ENCODE measurements around the gene SESN2. TPM values are rescaled to one million over a fixed set of nuclear protein-coding genes. Genes with fewer than 3 reads are reported as not detected.

Gene SESN2
- total and polyA plus RNA-seq, 10 of the 15 experiments (the other 5 are each of a cell fraction or from before 2014, with no cell fraction given), result 1.5 to 40.9 (median 17.8) TPM

DNA sequence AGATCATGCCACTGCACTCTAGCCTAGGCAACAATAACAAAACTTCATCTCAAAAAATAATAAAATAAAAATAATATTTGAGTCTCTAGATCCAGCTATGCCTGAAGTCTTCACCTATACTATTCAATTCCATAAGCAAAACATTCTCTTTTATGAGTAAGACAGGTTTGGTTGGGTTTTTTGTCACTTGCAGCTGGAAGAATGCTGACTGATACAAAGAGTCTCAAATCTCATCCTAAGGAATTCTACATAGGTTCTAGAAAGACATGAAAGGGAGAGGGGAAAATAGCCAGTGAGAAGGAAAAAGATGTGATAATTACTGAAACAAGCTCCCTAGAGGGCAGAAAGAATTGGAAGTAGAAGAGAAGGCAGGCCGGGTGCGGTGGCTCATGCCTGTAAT is 39.1 kb downstream of the SESN2 start (continued):
- TF ChIP-seq NFYA (IDR thresholded peaks at IDR 0.05; ENCODE audit: borderline replicate concordance, low read depth, low read length) (no peak), REST (IDR thresholded peaks at IDR 0.05; ENCODE audit: low read depth, low read length) (no peak), CEBPB (IDR thresholded peaks at IDR 0.05; ENCODE audit: borderline replicate concordance in 1 of 2, low read depth in 2 of 2, low read length in 2 of 2) (no peak), IKZF2 (IDR thresholded peaks at IDR 0.05) (no peak)

DNA sequence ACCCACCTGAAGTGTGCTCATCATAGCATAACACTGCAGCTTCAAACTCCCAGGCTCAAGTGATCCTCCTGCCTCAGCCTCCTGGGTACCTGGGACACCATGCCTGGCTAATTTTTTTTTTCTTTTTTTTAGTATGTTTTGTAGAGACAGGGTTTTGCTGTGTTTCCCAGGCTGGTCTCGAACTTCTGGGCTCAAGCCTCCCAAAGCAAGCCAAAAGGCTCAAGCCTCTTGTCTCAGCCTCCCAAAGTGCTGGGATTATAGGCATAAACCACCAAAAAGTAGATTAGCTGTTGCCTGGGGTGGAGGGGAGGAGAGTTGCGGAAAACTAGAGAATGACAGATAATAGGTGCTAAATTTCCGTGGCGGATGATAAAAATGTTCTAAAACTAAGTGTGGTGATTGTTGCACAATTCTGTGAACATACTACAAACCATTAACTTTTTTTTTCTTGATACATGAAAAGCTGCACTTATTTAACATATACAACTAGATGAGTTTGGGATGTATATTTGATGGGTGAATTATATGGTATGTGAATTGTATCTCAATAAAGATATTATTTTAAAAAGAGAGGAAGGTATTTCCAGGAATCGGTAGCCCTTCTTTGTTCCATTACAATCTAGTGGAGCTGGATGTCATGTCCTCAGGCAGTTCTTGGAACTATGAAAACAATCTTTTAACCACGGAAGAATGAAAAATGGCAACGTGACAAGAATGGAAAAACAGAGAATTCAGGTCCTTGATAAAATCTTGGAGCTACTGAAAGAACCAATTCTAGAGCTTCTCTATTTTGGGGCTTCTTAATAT is 42.3 kb downstream of the SESN2 start:
- SMC1A ChIA-PET (ENCODE audit: uncharacterized antibody, unreplicated experiment), result interaction anchor here (1.5 kb wide), 1 partner anchor 10 kb away, joined by 5 read pairs; no protein-coding TSS in a partner anchor
- POLR2A ChIA-PET, result no interaction called here
- H3K9ac ChIP-seq (ENCODE audit: control insufficient read depth, insufficient read depth, low read length), result no peak overlapping the region

More for the DNA sequence above, 42.3 kb downstream of the SESN2 start:
- no peak overlapping the region for H3K4me2 ChIP-seq (ENCODE audit: control insufficient read depth, insufficient read depth)
- ATAC-seq (no peak), DNase-seq (ENCODE audit: low read depth, low spot score) (no peak), FAIRE-seq (no peak)
- CTCF ChIA-PET, result interaction anchor here (1.5 to 1.7 kb wide), 2 partner anchors 15 to 58 kb away, joined by 5 to 6 read pairs; no protein-coding TSS in a partner anchor
- WGBS (ENCODE audit: insufficient coverage, insufficient replicate concordance, low lambda C conversion rate, missing lambda C conversion rate), result 46% methylated on average over 7 of the region's 7 CpGs
- no peaks in the 10 kb centered on the region for H3K36me3 ChIP-seq (ENCODE audit: control insufficient read depth in 2 of 2, insufficient read depth in 2 of 2, low read length in 1 of 2)
- TF ChIP-seq ZNF384 (IDR thresholded peaks at IDR 0.05; ENCODE audit: borderline replicate concordance, low read depth, low read length) (no peak), ZZZ3 (IDR thresholded peaks at IDR 0.05; ENCODE audit: control insufficient read depth, insufficient read length, low read depth) (no peak), ZSCAN29 (IDR thresholded peaks at IDR 0.05) (no peak), EP300 (IDR thresholded peaks at IDR 0.05; ENCODE audit: borderline replicate concordance in 1 of 2, control insufficient read depth in 1 of 2, low read depth in 2 of 2, low read length in 2 of 2) (no peak)
- BruUV-seq (replicated peaks), result no TSS peak
- no peaks in the 10 kb centered on the region for H4K20me1 ChIP-seq (ENCODE audit: control insufficient read depth, insufficient read depth)
- in situ Hi-C loops (cut with MboI) (no loop called here), intact Hi-C loops (cut with micrococcal nuclease; ENCODE audit: unreplicated experiment) (no loop called here)
- no peak overlapping the region for H3K27ac ChIP-seq (ENCODE audit: control insufficient read depth, insufficient read depth)
- H3K4me1 ChIP-seq (ENCODE audit: control insufficient read depth, insufficient read depth, low read length), result no peaks in the 10 kb centered on the region
- no peaks in the 10 kb centered on the region for H3K79me2 ChIP-seq (ENCODE audit: control insufficient read depth, insufficient read depth, low read length)
- no peaks in the 10 kb centered on the region for H3K9me3 ChIP-seq (replicated peaks; ENCODE audit: control insufficient read depth, insufficient read depth, low read length)
- H3K27me3 ChIP-seq (replicated peaks in 1 of 2; ENCODE audit: control insufficient read depth in 2 of 2, insufficient read depth in 2 of 2, low read length in 1 of 2), result no peaks in the 10 kb centered on the region
- no peak overlapping the region for H2AFZ ChIP-seq (ENCODE audit: control insufficient read depth, low read depth, low read length)
- H3K4me3 ChIP-seq, result no peak overlapping the region
- RAD21 ChIA-PET (ENCODE audit: unreplicated experiment), result no interaction called here

Measured in GM12878 (cell line).